Central memory CD4-positive, alpha-beta T cell (primary cell): ENCODE measurements around the gene SLAIN1.

Experiments used
- DNase-seq: peaks from one replicate; pipeline ENCODE4 v3.0.0; 2022

Gene SLAIN1

GRCh38 chr13:77752512-77753069 is 55.1 kb downstream of the SLAIN1 start:
- DNase-seq, result no peak

GRCh38 chr13:77760893-77761292 is 63.4 kb downstream of the SLAIN1 start:
- DNase-seq, result no peak

- DNase-seq, result no peak
Measured at GRCh38 chr13:77767413-77767812, 69.9 kb downstream of the SLAIN1 start.

- no peak for DNase-seq
Measured at GRCh38 chr13:77774181-77774580, 76.7 kb downstream of the SLAIN1 start.

GRCh38 chr13:77776704-77777103 is 79.2 kb downstream of the SLAIN1 start:
- DNase-seq, result no peak

GRCh38 chr13:77779552-77780272 is 82.2 kb downstream of the SLAIN1 start:
- DNase-seq, result peak; percentile 14

- no peak for DNase-seq
Measured at GRCh38 chr13:77781808-77782207, 84.3 kb downstream of the SLAIN1 start.

- no peak for DNase-seq
Measured at GRCh38 chr13:77784515-77784914, 87.0 kb downstream of the SLAIN1 start.

- DNase-seq, result no peak
Measured at GRCh38 chr13:77786695-77787287, 89.3 kb downstream of the SLAIN1 start.

GRCh38 chr13:77789376-77789775 is 91.9 kb downstream of the SLAIN1 start:
- no peak for DNase-seq

- no peak for DNase-seq
Measured at GRCh38 chr13:77800219-77800618, 102.7 kb downstream of the SLAIN1 start.

GRCh38 chr13:77806518-77806917 is 109.0 kb downstream of the SLAIN1 start:
- no peak for DNase-seq

GRCh38 chr13:77807431-77808135 is 110.1 kb downstream of the SLAIN1 start:
- no peak for DNase-seq

GRCh38 chr13:77810430-77810829 is 112.9 kb downstream of the SLAIN1 start:
- no peak for DNase-seq

- DNase-seq, result no peak
Measured at GRCh38 chr13:77810878-77811277, 113.4 kb downstream of the SLAIN1 start.

GRCh38 chr13:77811381-77811780 is 113.9 kb downstream of the SLAIN1 start:
- DNase-seq, result no peak

- no peak for DNase-seq
Measured at GRCh38 chr13:77811981-77812380, 114.5 kb downstream of the SLAIN1 start.
